Right atrium auricular region (tissue), 2 donors: ENCODE results near the gene TNKS1BP1. TPM values are rescaled to one million over a fixed set of nuclear protein-coding genes. Genes with fewer than 3 reads are reported as not detected.

Experiments
- DNase-seq: peaks from one replicate; pipeline ENCODE4 v3.0.0-alpha.2; 2019; ENCODE audit warnings: low spot score
- H3K27ac ChIP-seq, 2 donors: fragments of 200-600 bp; sonication (generic); 1 replicate in 1 of 2; 2 replicates in 1 of 2; pipeline ENCODE4 v1.5.1; 2016 to 2019
- H3K27me3 ChIP-seq, 2 donors: fragments of 200-600 bp; sonication (generic); one replicate each; pipeline versions ENCODE4 v1.5.1 to v1.6.0; 2017 to 2019
- H3K36me3 ChIP-seq: fragments of 200-600 bp; sonication (generic); one replicate; pipeline ENCODE4 v1.5.1; 2016
- H3K4me1 ChIP-seq, 2 donors: fragments of 200-600 bp; sonication (generic); one replicate each; pipeline versions ENCODE4 v1.5.1 to v1.6.0; 2017 to 2019
- H3K4me3 ChIP-seq, 2 donors: fragments of 200-600 bp; sonication (generic); 1 replicate in 1 of 2; 2 replicates in 1 of 2; pipeline ENCODE4 v1.5.1; 2017 to 2019; ENCODE audit warnings: mild to moderate bottlenecking in 1 of 2, moderate library complexity in 1 of 2
- H3K9me3 ChIP-seq, 2 donors: fragments of 200-600 bp; sonication (generic); one replicate each; pipeline ENCODE4 v1.5.1; 2019
- total RNA-seq, 2 donors: library from RNA; depleted of rRNA; stranded (reverse); fragments of >200 nt; gene quantifications; one replicate each; pipeline ENCODE4 v1.1.0, GENCODE V29; 2016
- TF ChIP-seq, protein P1 (sequence below), 2 donors: fragments of 200-600 bp; sonication (generic); IDR thresholded peaks; one replicate each; pipeline ENCODE4 v1.5.1; 2019; ENCODE audit warnings: antibody characterized with exemption in 2 of 2

Gene TNKS1BP1
- total RNA-seq, 2 donors from 2014 or later: 26.8 to 52.5 TPM

DNA sequence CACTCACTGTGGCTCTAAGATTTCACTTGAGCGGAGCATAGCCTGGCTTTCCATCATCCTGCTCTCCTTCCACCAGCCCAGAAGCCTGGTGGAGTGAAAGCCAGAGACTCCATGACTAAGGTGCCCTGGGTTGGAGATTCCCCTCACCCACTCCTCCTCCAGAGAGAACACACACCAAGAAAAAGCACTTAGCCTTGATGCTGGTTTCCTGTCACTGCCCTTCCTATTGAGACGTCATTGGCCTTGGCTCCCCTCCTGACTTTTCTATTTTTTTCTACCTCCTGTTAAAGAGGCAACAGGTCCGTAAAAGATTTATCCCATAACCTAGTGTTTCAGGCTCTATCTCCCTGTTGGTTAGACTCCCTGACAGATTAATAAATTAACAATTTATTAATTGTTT lies 49.2 kb downstream of the TNKS1BP1 start:
- H3K4me1 ChIP-seq: peaks cover 0 to 28% of the 10 kb centered on the region in 2 donors
- H3K27ac ChIP-seq: peak overlapping the region; percentile 52 to 55
- TF ChIP-seq, protein P1, sequence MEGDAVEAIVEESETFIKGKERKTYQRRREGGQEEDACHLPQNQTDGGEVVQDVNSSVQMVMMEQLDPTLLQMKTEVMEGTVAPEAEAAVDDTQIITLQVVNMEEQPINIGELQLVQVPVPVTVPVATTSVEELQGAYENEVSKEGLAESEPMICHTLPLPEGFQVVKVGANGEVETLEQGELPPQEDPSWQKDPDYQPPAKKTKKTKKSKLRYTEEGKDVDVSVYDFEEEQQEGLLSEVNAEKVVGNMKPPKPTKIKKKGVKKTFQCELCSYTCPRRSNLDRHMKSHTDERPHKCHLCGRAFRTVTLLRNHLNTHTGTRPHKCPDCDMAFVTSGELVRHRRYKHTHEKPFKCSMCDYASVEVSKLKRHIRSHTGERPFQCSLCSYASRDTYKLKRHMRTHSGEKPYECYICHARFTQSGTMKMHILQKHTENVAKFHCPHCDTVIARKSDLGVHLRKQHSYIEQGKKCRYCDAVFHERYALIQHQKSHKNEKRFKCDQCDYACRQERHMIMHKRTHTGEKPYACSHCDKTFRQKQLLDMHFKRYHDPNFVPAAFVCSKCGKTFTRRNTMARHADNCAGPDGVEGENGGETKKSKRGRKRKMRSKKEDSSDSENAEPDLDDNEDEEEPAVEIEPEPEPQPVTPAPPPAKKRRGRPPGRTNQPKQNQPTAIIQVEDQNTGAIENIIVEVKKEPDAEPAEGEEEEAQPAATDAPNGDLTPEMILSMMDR (IDR thresholded peaks at IDR 0.05): no peak
- no peak for DNase-seq
- H3K4me3 ChIP-seq: no peak overlapping the region
- H3K36me3 ChIP-seq: no peaks in the 10 kb centered on the region
- H3K27me3 ChIP-seq: no peaks in the 10 kb centered on the region
- peaks cover 0 to 13% of the 10 kb centered on the region in 2 donors for H3K9me3 ChIP-seq

DNA sequence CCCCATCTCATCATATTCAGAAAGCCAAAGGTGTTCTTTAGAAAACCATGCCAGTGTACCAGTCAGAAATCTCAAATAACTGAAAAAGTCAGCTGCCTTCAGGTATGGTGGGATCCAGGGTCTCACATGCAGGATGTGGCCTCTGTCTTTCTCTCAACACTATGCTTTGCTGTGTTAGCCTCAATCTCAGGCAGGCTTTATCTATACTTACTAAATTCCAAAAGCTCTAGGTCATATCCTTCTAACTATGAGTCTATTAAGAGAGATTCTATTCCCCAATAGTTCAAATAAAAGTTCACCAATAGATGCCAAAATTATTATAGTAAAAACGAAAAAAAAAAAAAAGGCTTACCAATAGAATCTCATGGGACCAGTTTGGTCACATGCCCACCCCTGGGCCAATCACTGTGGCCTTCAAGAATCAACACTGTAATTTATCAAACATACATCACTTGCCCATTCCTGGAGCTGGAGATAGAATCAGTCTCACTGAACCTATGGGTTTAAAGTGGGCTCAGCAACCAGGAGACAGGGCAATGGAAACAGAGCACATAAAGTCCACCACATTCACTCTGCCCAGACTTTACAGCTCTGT lies 49.8 kb downstream of the TNKS1BP1 start:
- Histone ChIP-seq H3K4me1 (peaks cover 0 to 31% of the 10 kb centered on the region in 2 donors), H3K36me3 (no peaks in the 10 kb centered on the region), H3K4me3 (no peak overlapping the region), H3K27me3 (no peaks in the 10 kb centered on the region), H3K27ac (peak overlapping the region; percentile 18 to 55), H3K9me3 (peaks cover 0 to 13% of the 10 kb centered on the region in 2 donors)
- TF ChIP-seq, protein P1 (IDR thresholded peaks at IDR 0.05): no peak
- no peak for DNase-seq

DNA sequence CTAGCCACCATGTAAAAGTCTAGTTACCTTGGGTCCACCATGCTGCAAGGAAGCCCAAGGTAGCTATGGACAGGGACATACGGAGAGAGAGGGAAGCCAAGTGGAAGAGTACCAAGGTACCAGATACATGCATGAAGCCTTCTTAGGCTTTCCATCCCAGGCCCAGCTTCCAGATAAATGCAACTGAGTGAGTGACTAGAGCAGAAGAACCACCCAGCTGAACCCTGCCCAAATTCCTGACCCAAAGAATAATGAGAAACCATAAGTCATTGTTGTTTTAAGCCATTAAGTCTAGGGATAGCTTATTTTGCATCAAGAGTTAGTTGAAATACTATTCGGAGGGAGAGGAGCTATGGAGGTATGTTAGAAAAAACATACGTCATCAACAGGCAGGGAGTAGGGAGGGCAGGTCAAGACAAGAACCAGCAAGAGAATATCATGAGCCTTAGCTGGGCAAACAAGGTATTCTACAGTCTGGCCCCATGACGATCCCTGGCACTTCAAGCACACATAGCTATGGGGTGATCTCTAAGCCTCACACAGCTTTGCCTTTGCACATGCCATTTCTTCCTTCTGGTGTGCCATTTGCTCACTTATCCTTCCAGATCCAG lies 51.2 kb downstream of the TNKS1BP1 start:
- no peak overlapping the region for H3K4me3 ChIP-seq
- H3K9me3 ChIP-seq: peaks cover 0 to 13% of the 10 kb centered on the region in 2 donors
- peak; percentile 26 for DNase-seq
- TF ChIP-seq, protein P1 (IDR thresholded peaks at IDR 0.05): no peak
- no peak overlapping the region for H3K27ac ChIP-seq
- H3K36me3 ChIP-seq: no peaks in the 10 kb centered on the region
- no peaks in the 10 kb centered on the region for H3K27me3 ChIP-seq
- H3K4me1 ChIP-seq: peaks cover 0 to 42% of the 10 kb centered on the region in 2 donors

DNA sequence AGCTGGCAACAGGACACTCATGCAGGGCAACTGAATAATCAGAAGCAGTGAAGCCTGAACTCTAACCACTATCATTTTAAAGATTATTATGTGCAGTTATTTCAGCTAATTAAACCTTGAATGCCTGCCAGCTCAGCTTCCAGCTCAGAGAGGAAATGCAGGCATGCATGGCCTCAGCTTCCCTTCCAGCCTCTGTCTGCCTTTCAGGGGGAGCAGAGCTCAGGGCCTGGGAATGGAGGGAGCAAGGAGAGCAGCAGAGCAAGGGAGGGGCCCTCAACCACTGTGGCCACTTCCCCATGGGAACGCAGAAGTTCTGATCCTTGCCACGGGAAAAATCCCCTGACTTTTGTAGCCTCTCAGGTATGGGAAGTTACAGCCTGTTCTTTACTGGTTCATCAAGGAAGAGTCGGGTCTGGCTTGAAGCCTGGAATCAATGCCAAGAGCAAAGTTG lies 55.2 kb downstream of the TNKS1BP1 start:
- no peak for DNase-seq
- Histone ChIP-seq H3K36me3 (no peaks in the 10 kb centered on the region), H3K4me3 (no peak overlapping the region), H3K27me3 (no peaks in the 10 kb centered on the region), H3K9me3 (peaks cover 0 to 22% of the 10 kb centered on the region in 2 donors), H3K4me1 (peaks cover 0 to 13% of the 10 kb centered on the region in 2 donors), H3K27ac (no peak overlapping the region)
- TF ChIP-seq, protein P1 (IDR thresholded peaks at IDR 0.05): no peak

DNA sequence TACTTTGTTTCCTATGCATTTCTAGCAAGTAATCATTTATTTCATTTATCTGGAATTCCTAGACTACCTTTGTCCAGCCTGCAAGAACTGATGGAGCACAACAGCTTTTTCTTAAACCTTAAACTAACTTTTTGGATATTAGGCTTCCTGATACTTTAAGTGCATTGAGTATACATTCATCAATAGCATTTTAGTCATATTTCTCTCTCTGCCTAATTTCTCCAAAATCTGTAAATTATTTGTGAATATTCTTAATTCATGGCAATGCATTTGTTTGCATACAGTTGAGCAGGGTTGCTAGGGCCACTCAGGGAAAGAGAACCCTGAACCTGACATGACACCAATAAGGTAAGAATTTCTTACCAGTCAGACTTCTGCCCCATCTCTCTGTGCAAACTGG lies 58.6 kb downstream of the TNKS1BP1 start:
- no peak for DNase-seq
- peaks cover 0 to 9% of the 10 kb centered on the region in 2 donors for H3K9me3 ChIP-seq
- H3K36me3 ChIP-seq: no peaks in the 10 kb centered on the region
- no peak overlapping the region for H3K27ac ChIP-seq
- H3K4me3 ChIP-seq: no peak overlapping the region
- peaks cover 0 to 13% of the 10 kb centered on the region in 2 donors for H3K4me1 ChIP-seq
- TF ChIP-seq, protein P1 (IDR thresholded peaks at IDR 0.05): no peak
- no peaks in the 10 kb centered on the region for H3K27me3 ChIP-seq
